NCI-H2196 treated with DMSO at 0.1 percent for 48 hours (cell line): ENCODE results near the gene PPARA.

Source experiments
- DNase-seq: peaks from one replicate; lab custom pipeline; 2025; ENCODE audit not compliant: unreplicated experiment; lab: John Stamatoyannopoulos, UW

Gene PPARA

DNA sequence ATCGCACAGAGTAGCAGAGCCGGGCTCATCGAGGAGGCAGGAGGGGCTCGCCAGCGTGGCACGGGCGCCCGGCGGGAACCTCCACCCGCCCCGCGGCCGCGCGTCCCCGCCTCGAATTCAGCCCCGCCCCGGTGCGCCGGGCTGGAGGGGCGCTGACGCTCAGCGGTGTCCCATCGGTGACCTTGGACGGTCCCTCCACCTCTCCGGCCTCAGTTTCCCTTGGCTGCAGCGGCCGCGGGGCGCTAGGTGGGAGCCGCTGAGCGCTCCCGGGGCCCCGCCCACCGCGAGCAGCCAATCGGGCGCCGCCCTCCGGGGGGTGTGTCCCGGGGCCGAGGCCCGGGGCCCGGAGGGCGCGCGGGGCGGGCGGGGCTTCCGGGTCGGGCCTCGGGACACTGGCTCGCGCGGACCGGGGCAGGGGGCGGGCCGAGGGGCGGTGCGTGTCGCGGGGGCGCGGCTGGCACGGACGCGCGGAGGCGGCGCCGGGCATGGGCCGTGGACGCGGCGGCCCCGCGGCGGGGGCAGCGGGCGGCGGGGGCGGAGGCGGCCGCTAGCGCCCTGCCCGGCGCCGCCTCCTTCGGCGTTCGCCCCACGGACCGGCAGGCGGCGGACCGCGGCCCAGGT, at the start of gene PPARA:
Gene PPARA, plus strand, starts transcription at position 493 of the 621 bp plus-strand sequence. CDS start 47,858 bp downstream, outside the sequence.
- DNase-seq = peak; percentile 63

DNA sequence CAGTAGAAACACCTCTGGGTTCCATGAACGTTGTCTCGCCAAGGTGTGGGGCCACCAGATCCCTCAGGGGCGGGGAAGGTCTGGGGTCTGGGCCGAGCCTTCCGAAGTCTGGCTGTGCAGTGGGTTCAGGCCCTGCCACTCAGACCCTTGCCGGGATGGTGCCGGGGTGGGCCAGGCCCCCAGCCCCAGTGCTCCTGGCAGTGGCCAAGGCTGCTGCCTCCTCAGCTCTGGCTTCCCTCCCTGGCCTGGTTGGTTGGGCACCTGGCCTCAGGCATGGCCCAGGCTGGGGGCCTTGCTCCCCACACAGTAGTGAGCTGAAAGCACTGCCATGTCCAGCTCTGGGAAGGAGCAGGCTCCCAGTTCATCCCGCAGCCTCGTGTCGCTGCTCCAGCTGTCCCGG, 48.2 kb upstream of the PPARA start:
- no peak for DNase-seq

DNA sequence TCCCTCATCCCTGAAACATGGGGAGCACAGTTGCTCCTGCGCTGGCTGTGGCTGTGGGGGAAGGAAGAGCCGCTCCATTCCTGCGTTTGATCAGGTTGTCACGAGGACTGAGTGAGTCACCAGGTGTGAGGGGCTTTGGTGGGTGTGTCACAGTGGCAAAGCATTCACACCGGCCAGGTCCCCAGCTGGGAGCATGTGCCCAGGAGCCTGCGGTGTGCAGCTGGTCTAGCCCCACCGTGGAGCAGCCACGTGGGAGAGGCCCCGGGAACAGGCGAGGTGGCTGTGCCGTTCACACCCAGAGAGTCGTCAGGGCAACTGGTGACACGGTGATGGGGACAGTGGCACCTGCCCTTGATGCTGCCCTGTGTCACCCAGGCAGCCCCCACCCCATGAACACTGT, 47.6 kb upstream of the PPARA start:
- DNase-seq = no peak

DNA sequence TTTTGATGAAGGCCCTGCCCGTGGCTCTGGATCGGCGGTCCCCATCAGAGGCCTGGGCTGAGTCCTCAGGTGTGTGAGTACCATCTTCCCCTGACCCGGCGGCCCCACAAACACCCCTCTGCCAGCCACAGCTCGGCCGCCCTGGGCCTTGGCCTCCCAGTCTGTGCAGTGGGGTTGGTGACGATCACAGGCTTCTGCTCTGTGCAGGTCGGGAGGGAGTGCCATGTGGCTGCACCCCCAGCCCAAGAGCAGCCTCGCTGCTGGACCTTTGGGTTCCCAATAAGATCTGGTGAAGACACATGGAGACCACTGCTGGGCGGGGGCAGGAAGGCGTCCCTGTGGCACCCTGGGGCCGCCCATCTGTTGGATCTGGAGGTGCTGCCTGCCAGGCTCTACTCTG, 47.1 kb upstream of the PPARA start:
- no peak for DNase-seq

DNA sequence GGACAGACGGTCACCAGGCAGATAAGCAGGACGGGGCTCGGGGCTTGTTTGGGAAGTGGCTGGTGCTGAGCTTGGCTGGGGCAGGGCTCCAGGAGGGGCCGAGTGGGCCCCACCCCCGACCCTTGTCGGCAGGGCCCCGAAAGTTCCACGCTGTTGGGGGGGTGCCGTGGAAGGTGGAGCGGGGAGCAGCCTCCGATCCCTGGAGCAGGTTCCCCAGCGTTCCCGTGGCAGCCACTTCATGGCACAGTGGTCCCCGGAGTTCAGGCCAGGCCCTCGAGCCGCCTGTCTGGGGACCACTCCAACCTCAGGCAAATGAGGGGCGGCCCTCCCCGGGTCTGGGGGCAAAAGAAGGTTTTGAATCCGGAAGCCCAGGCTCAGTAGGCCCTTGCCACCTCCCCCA, 46.7 kb upstream of the PPARA start:
- DNase-seq = no peak

DNA sequence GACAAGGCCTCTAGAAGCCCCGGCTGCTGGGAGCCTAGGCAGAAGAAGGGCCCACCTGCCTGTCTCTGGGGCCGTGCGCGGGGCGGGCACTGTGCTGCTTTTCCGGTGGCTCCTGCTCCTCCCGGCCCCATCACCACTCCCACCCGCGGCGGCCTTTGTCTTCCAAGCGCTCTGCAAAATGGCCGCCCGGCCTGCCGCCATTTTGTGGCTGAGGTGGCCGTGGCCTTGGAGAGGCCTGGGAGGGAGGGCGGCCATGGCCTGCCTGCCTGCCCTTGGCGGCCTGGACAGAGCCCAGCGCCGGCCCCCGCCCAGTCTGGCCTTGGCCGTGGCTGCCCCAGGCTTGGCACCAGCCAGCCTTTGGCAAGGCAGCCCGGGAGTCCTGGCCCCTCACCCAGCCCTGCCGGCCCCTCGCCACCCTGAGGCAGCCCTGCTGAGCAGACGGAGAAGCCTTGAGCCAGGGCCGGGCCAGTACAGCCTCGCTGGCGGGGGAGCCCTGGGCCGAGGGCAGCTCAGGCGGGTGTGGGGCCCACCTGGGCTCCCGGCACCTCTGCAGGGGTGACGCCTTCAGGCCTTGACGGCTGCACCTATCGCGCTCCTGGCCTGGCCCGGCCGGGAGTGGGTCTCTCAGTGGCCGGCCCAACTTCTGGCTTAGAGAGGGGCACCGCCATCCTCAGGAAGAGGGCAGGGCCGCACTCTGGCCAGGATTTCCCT, 46.0 kb upstream of the PPARA start:
- DNase-seq = no peak

DNA sequence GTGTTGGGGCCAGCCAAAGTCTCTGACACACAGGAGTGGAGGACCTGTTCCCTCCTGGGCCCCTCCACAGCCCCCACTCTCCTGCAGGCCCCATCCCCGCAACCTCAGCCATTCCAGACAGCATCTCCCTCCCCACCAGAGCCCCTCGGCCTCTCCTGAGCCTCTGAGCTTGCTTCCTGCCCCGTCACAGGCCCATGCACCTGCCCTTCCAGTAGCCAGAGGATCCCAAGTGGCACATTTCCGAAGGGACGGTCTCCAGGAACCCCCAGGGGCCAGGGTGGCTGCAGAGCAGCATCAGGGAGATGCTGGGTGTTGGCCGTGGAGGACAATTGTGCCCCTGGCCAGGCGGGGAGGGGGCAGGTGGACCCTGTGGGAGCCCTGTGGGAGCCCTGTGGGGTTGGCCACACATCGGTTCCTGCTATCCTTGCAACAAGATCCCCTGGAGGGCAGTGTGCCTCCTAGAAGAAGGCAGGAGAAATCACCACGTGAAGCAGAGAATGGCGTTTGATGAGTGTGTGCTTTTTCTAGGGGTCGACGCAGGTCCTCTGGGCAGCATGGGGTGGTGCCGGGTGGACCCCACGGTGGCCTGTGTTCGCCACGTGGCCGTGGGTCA, 45.3 kb upstream of the PPARA start:
- DNase-seq = no peak

DNA sequence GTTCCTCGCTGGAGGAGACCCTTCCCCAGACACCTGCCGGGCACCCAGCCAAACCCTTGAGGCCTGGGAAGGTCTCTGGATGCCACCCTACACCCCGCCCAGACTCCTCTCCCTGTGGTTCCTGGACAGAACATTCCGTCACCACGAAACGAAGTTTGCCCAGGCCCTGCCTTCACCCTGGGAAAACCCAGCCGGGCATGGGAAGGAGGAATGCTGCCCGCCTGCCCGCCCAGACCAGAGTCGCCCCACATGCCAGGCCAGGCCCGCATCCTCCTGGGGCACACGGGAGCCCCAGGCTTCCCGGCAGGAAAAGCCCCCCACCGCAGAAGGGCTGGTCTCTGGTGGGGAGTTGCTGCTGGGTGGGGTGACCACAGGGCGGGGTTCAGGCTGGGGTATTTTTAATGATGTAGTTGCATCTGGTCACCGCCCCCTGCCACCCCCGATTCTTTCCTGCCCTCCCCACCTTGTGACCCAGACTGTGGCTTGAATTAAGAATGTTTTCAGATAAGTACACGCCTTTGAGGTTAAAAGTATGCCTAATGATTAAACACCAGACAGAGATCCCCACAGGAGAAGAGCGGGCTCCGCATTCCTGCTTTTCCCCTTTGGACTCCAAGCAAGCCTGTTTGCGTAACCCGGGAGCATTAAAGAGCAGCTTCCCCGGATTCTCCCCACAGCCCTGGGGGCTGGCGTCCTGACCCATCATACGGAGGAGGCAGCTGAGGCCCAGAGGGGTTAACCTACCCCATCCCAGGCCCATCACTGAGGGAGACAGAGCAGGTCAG, 44.6 kb upstream of the PPARA start:
- DNase-seq = no peak

DNA sequence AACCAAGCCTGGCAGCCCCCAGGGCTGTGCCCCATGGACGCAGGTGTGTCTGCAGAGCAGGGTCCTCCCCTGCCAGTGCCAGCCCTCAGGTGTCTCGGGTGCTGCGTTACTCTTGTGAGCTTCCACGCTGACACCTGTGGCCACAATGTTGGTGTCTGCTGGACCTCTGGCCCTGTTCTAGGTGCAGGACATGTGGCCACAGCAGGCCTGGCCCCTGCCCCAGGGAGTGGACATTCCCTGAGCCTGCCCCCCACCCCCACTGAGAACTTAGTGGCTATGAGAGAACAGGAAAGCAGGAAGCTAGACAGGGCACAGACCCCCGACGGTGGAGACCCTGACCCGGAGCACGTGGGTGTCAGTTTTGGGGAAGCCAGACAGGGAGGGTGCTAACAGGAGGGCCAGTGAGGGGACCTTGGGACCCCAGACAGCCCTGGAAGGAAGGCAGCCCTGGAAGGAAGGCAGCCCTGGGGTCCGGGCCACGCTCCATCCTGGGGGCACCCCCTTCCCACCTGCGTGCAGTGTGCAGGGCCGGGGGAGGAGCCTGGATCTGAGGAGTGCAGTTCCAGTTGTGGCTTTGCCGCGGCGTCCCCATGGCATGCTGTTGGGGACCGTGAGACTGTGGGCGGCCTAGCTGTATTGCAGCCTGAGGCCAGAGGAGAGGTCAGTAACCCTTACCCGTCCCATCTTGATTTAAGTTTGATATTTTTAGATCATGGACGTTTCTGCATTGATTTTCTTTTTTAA, 43.9 kb upstream of the PPARA start:
- no peak for DNase-seq

DNA sequence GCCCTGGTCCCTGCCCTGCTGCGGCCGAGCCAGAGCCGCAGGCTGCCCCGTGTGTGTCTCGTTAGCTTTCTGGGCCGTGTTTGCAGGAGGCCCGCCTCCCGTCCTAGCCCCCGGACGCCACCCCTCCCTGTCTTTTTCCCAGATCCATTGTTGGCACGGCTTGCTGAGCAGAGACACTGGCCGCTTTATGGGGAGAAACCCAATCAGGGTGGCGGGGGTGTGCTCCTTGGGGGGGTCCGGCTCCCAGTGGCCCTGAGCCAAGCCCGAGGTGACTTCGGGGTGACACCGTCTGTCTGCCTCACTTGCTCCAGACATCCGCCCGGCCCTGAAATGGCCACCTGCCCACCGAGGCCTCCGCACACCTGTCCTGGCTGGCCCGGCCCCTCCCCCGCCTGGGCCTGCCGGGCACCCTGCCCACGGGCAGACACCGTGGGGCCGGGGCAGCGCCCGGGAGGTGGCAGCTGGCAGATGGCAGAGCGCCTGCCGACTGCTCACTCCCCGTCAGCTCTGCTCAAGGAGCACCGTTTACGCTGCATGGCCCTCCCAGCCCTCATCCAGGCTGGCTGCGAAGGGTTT, 43.1 kb upstream of the PPARA start:
- peak; percentile 95 for DNase-seq

DNA sequence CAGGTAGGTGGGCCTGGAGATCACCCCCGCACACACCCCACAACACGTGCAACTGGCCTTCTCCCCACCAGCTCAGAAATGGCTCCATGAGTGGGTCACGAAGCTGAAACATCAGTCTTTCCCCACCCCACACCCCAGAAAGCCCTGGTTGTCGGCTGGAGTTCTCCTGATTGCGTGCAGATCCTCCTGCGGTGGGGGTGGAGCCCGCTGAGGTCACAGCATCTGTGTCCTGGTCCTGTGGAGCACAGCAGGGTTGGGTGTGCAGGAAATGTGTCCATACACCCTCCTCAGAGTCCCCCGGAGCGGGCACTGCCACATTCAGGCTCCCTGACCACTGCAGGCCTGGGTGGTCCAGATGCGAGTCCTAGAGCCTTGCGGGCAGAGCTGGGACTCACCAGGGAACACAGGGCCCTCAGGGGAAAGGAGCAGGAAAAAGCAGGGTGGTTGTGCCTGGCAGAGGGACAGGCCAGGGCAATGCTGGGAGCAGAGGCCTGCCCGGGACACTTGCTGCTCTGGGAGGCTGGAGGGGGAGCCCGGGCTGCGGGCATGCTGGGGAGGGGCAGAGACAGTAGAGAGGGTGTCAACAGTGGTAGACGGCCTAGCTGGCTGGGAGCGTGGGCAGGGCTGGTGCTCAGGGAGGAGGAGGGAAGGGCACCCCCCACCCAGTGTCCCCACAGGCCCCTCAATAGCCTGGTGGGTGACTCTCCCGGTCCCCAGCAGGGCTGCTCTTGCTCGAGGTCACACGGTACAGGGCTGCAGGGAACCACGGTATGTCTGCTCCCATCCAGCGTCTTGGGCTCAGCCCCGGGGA, 42.4 kb upstream of the PPARA start:
- no peak for DNase-seq

DNA sequence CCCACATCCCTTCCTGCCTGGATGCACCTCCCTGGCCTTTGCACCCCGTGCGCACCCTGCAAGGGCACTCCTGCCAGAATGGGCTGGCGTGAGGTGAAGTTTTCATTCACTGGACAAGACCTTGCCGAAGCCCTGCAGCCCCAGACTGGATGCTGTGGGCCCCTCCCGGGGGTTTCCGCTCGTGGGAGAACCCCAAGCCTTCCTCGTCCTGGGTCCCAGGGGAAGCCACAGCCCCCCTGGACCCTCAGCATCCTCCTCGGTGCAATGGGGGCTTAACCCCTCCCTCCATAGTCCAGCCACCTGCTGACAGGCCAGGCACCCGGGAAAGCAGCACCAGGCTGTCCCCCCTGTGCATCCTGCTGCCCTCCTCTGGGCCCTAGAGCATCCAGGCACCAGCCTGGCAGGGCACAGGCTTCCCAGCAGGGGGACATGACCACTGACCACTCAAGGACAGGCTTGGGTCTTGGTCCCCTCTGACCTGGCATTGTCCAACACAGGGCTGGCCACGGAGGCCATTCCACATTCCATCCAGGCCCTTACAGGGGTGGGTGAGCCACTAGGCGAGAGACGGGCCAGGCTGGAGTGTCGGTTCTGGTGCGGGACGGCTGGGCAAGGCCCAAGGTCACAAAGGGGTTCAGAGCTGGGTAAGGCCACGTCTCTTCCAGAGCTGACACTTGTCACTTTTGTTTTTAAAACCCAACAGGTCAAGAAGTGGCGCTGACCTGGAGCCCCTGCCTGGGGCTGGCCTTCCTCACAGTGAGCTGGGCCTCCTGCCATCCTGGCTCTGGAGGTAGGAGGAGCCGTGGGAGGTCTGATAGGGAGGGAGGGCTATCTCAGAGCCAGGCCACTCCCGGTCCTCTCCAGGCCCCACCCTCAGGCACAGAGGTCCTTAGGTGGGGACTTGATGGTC, 41.5 kb upstream of the PPARA start:
- DNase-seq = peak; percentile 18

DNA sequence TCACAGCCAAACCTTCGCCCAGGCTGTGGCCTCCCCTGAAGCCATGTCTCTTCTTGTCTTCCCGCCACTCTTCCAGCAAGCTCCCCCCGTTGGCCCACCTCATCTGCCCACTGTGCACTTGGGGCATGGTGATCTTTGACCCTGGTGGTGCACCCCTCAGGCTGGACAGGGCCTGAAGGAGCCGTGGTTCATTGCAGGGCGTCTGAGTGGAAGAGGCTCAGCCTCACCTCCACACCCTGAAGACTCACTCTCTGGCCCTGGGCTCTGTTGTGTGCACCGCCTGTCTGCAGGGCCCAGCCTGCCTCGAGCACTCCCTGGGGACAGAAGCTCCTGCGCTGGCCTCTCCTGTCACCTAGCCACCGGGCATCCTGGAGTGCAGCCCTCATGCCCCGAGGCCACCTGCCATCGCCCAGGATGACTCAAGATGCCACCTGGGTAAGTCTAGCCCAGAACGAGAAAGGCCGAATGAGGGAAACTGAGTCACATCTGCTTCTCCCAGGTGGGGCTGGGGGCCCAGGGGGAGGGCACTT, 40.8 kb upstream of the PPARA start:
- DNase-seq = no peak

DNA sequence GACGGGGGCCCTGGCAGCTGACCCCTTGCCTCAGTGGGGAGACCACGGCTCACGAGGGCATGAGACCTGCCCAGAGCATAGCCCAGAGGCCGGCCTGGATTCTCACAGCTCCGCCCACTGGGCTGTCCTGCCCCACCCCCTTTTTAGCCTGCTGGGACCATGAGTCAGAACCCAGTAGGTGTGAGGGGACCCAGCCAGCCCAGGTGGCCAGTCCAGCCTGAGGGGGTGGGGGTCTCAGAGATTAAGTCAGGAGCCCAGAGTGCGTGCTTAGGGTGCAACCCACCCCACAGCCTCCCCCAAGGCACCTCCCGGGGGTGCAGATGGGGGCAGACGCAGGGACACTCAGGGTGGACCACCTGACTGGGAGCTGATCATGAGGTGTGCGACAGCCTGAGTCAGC, 40.1 kb upstream of the PPARA start:
- DNase-seq = no peak

DNA sequence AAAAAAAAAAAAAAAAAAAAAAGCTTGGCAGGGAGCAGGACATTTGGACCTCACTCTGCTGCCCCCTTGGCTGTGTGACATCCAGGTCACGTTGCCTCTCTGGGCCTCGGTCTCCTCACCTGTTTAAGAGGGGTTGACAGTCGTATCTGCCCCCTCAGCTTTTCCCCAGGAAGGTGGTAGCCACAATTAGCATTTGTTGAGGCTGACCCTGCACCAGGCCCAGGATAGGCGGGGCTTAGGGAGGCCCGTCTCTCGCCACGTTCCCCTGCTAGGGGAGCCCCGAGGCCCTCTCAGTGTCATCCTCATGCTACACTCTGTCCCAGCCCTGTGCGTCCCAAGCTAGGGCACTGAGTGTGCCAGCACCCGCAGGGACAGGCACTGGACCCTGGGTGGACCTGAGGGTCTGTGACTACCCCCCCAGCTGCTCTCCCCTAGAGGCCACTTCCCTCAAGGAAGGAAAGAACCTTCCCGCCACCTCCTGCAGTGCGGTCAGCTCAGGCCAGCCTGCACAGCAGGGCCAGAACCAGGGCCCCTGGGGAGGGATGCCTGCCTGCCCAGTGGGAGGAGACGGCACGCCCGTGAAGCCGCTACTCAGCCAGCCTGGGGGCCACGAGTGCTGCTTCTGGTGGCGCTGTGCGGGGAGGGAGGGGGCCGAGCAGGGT, 38.5 kb upstream of the PPARA start:
- DNase-seq = no peak

DNA sequence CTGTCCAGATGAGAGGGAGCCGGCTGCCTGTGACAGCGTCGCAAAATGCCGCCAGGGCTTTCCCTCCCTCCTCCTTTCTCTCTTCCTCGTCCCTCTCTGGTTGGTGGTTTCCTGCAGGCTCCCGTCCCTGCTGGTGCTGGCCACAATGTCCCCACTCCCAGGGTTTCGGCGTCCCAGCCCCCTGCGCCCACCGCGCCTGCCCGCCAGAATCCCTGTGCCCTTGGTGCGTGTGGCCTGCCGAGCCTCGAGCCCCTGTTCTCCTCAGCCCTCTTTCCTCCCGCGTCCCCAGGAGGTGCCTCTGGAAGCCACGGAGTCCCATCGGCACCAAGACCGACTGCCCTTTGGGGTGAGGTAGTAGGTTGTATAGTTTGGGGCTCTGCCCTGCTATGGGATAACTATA, 37.9 kb upstream of the PPARA start:
- DNase-seq = no peak

DNA sequence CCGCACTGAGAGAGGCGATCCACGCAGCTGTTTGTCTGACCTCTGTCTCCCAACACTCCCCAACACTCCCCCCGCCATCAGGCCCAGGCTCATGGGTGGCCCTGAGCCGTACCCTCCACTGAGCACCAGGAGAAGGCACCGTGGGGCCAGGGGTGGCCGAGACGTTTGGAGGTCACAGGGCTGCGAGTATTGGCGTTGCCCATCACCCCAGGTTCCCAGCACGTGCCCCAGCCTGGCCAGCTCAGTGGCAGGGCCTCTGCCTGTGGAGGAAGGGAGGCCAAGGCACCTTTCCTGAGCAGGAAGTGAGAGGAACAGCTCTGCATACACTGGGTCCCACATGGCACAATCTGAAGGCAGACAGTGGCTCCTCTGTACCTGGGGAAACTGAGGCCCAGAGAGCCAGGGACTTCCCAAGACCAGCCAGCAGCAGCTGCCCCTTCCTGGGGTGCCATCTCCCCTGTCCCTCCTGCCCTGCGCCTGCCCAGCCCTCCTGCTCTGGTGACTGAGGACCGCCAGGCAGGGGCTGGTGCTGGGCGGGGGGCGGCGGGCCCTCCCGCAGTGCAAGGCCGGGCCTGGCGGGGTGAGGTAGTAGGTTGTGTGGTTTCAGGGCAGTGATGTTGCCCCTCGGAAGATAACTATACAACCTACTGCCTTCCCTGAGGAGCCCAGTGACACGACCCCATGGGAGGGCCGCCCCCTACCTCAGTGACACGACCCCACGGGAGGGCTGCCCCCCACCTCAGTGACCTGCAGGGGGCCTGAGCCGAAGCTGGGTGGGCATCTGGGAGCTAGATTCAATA, 37.0 kb upstream of the PPARA start:
- no peak for DNase-seq
